ENCODE measurements around the gene YJEFN3.

DNA sequence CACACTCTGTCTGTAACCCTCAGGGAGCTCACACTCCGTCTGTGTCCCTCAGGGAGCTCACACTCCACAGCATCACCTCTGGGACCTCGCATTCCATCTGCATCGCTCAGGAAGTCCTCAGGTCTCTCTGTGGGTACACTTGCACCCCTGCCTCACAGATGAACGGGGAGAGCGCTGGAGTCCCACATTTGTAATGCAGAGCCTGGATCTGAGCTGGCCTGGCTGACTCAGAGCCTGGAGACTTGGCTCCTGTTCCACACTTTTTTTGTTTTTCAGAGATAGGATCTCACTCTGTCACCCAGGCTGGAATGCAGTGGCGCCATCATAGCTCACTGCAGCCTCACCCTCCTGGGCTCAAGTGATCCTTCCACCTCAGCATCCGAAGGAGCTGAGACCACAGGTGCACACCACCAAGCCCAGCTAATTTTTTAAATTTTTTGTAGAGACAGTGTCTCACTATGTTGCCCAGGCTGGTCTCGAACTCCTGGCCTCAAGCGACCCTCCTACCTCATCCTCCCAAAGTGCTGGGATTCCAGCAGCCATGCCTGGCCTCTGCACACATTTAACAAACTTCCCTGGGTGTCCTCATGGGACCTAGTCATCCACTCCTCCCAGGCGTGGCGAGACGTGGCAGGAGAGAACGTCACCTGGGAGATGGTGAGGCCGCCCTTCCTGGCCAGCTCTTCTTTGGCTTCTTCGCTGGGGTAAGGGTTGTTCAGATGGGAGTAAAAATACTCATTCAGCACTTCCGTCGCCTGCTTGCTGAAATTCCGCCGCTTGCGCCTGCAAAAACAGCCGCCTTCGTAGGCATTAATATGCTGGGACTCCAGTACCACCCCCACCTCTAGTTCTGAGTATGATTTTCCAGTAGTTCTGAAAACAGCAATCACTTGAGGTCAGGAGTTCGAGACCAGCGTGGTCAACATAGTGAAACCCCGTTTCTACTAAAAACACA, 40.4 kb downstream of the YJEFN3 start:
- TF ChIP-seq, protein P1, sequence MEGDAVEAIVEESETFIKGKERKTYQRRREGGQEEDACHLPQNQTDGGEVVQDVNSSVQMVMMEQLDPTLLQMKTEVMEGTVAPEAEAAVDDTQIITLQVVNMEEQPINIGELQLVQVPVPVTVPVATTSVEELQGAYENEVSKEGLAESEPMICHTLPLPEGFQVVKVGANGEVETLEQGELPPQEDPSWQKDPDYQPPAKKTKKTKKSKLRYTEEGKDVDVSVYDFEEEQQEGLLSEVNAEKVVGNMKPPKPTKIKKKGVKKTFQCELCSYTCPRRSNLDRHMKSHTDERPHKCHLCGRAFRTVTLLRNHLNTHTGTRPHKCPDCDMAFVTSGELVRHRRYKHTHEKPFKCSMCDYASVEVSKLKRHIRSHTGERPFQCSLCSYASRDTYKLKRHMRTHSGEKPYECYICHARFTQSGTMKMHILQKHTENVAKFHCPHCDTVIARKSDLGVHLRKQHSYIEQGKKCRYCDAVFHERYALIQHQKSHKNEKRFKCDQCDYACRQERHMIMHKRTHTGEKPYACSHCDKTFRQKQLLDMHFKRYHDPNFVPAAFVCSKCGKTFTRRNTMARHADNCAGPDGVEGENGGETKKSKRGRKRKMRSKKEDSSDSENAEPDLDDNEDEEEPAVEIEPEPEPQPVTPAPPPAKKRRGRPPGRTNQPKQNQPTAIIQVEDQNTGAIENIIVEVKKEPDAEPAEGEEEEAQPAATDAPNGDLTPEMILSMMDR (IDR thresholded peaks at IDR 0.05; ENCODE audit: low read depth, low read length), result no peak
- TF ChIP-seq EZH2phosphoT487 (IDR thresholded peaks at IDR 0.05; ENCODE audit: low read depth), result no peak
